ENCODE measurements around the gene ZNF423.

The ZNF423 gene

GRCh38 chr16:49443576-49443975 is 412.3 kb downstream of the ZNF423 start:
- H3K4me3 ChIP-seq (ENCODE audit: low read length), result no peak overlapping the region
- H3K4me1 ChIP-seq (ENCODE audit: control insufficient read depth, insufficient read depth, low read length), result no peaks in the 10 kb centered on the region
- no peaks in the 10 kb centered on the region for H3K9me3 ChIP-seq (ENCODE audit: control insufficient read depth, low read length)
- DNase-seq (ENCODE audit: low read depth), result no peak
- peaks cover 57% of the 10 kb centered on the region for H3K27me3 ChIP-seq (replicated peaks; ENCODE audit: control insufficient read depth, insufficient read depth, low read length)
- H3K36me3 ChIP-seq (ENCODE audit: control insufficient read depth, insufficient read depth, low read length, severe bottlenecking), result no peaks in the 10 kb centered on the region
- no peak overlapping the region for H3K9ac ChIP-seq (ENCODE audit: low read length)

- Histone ChIP-seq H3K9me3 (ENCODE audit: control insufficient read depth, low read length) (no peaks in the 10 kb centered on the region), H3K4me3 (ENCODE audit: low read length) (no peak overlapping the region), H3K9ac (ENCODE audit: low read length) (no peak overlapping the region), H3K27me3 (replicated peaks; ENCODE audit: control insufficient read depth, insufficient read depth, low read length) (peaks cover 64% of the 10 kb centered on the region), H3K4me1 (ENCODE audit: control insufficient read depth, insufficient read depth, low read length) (no peaks in the 10 kb centered on the region), H3K36me3 (ENCODE audit: control insufficient read depth, insufficient read depth, low read length, severe bottlenecking) (no peaks in the 10 kb centered on the region)
- DNase-seq (ENCODE audit: low read depth), result no peak
Observed at GRCh38 chr16:49442805-49443204, 413.1 kb downstream of the ZNF423 start.

- no peak overlapping the region for H3K4me3 ChIP-seq (ENCODE audit: low read length)
- no peaks in the 10 kb centered on the region for H3K9me3 ChIP-seq (ENCODE audit: control insufficient read depth, low read length)
- no peak overlapping the region for H3K9ac ChIP-seq (ENCODE audit: low read length)
- DNase-seq (ENCODE audit: low read depth), result peak; percentile 19
- H3K36me3 ChIP-seq (ENCODE audit: control insufficient read depth, insufficient read depth, low read length, severe bottlenecking), result no peaks in the 10 kb centered on the region
- H3K27me3 ChIP-seq (replicated peaks; ENCODE audit: control insufficient read depth, insufficient read depth, low read length), result peaks cover 75% of the 10 kb centered on the region
- no peaks in the 10 kb centered on the region for H3K4me1 ChIP-seq (ENCODE audit: control insufficient read depth, insufficient read depth, low read length)
Observed at GRCh38 chr16:49441366-49441780, 414.5 kb downstream of the ZNF423 start.

- no peak for DNase-seq (ENCODE audit: low read depth)
- Histone ChIP-seq H3K9me3 (ENCODE audit: control insufficient read depth, low read length) (no peaks in the 10 kb centered on the region), H3K4me1 (ENCODE audit: control insufficient read depth, insufficient read depth, low read length) (no peaks in the 10 kb centered on the region), H3K27me3 (replicated peaks; ENCODE audit: control insufficient read depth, insufficient read depth, low read length) (peaks cover 70% of the 10 kb centered on the region), H3K4me3 (ENCODE audit: low read length) (no peak overlapping the region), H3K36me3 (ENCODE audit: control insufficient read depth, insufficient read depth, low read length, severe bottlenecking) (no peaks in the 10 kb centered on the region), H3K9ac (ENCODE audit: low read length) (no peak overlapping the region)
Observed at GRCh38 chr16:49440156-49441065, 415.5 kb downstream of the ZNF423 start.

GRCh38 chr16:49439676-49440075 is 416.2 kb downstream of the ZNF423 start:
- Histone ChIP-seq H3K4me3 (ENCODE audit: low read length) (no peak overlapping the region), H3K36me3 (ENCODE audit: control insufficient read depth, insufficient read depth, low read length, severe bottlenecking) (no peaks in the 10 kb centered on the region), H3K4me1 (ENCODE audit: control insufficient read depth, insufficient read depth, low read length) (no peaks in the 10 kb centered on the region), H3K9ac (ENCODE audit: low read length) (no peak overlapping the region), H3K9me3 (ENCODE audit: control insufficient read depth, low read length) (no peaks in the 10 kb centered on the region), H3K27me3 (replicated peaks; ENCODE audit: control insufficient read depth, insufficient read depth, low read length) (peaks cover 69% of the 10 kb centered on the region)
- DNase-seq (ENCODE audit: low read depth), result no peak

- Histone ChIP-seq H3K36me3 (ENCODE audit: control insufficient read depth, insufficient read depth, low read length, severe bottlenecking) (no peaks in the 10 kb centered on the region), H3K27me3 (replicated peaks; ENCODE audit: control insufficient read depth, insufficient read depth, low read length) (peaks cover 71% of the 10 kb centered on the region), H3K4me1 (ENCODE audit: control insufficient read depth, insufficient read depth, low read length) (no peaks in the 10 kb centered on the region), H3K9me3 (ENCODE audit: control insufficient read depth, low read length) (no peaks in the 10 kb centered on the region), H3K9ac (ENCODE audit: low read length) (no peak overlapping the region), H3K4me3 (ENCODE audit: low read length) (no peak overlapping the region)
- no peak for DNase-seq (ENCODE audit: low read depth)
Observed at GRCh38 chr16:49439050-49439449, 416.9 kb downstream of the ZNF423 start.
